Neural cell (in vitro differentiated cells): ENCODE results near the gene ZSWIM1.

Source experiments
- CTCF ChIP-seq: fragments of 450-650 bp; IDR thresholded peaks from 2 replicates; pipeline ENCODE4 v1.5.1; 2014; ENCODE audit warnings: antibody characterized with exemption, mild to moderate bottlenecking, moderate library complexity; ENCODE audit not compliant: poor library complexity, severe bottlenecking
- POLR2AphosphoS5 ChIP-seq: IDR thresholded peaks from 2 replicates; pipeline ENCODE4 v1.6.1; 2012
- TAF1 ChIP-seq: IDR thresholded peaks from 2 replicates; pipeline ENCODE4 v1.6.1; 2012; ENCODE audit warnings: low read depth

DNA sequence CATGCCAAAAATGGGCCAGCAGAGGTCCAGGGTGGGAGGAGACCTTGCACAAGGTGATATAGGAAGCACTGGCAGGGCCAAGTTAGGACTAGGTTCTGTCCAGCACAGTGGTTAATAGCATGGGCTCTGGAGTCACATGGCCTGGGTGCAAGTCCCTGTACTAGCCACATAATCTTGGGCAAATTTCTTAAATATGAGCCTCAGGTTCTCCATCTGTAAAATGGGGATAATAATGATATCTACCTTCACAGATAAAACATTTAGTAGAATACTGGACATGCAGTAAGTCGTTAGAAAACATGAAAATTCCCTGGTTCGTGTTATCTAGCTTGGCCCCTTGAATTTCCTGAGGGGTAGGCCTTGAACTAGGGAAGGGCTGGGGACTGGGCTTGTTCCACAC is 16.3 kb downstream of the ZSWIM1 start:
- no peak for TF ChIP-seq TAF1
- TF ChIP-seq CTCF = no peak
- TF ChIP-seq POLR2AphosphoS5 = no peak
